ENCODE measurements around the gene TMEM63C. TPM values are rescaled to one million over a fixed set of nuclear protein-coding genes. Genes with fewer than 3 reads are reported as not detected.

The TMEM63C gene
- polyA plus RNA-seq, 1 donor from 2014 or later = 11.1 TPM

DNA sequence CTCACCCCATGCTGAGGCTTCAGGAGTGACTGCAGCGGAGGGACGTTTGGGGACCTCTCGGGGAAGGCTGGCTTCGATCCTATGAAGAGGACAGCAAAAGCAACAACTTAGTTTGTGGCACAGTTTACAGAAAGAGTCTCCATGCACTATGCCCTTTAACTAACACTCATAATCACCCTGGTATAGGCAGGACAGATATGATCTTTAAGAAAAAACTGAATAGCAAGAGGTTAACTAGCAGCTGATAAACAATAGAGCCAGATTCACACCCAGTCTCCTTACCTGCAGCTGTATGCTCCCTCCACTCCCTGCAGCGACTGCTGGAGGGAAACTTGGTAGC, 27.4 kb downstream of the TMEM63C start:
- Histone ChIP-seq H3K79me2 (replicated peaks; ENCODE audit: insufficient read depth, low read length) (no peaks in the 10 kb centered on the region), H3K4me2 (ENCODE audit: low read length) (no peak overlapping the region), H3K9me3 (ENCODE audit: low read length) (no peaks in the 10 kb centered on the region), H3K27ac (ENCODE audit: low read length) (no peak overlapping the region), H3K4me3 (ENCODE audit: low read length) (no peak overlapping the region), H2AFZ (ENCODE audit: low read depth, low read length) (no peak overlapping the region), H3K36me3 (ENCODE audit: insufficient read depth, low read length) (no peaks in the 10 kb centered on the region), H3K9me2 (ENCODE audit: insufficient read depth, low read length) (no peaks in the 10 kb centered on the region), H4K20me1 (ENCODE audit: insufficient read depth) (no peaks in the 10 kb centered on the region), H3K9ac (ENCODE audit: low read length) (no peak overlapping the region), H3F3A (ENCODE audit: insufficient read depth, low read length, poor library complexity, severe bottlenecking) (no peaks in the 10 kb centered on the region), H3K27me3 (ENCODE audit: insufficient read depth, low read depth, low read length) (no peaks in the 10 kb centered on the region)
- TF ChIP-seq EZH2 (IDR thresholded peaks at IDR 0.05; ENCODE audit: borderline replicate concordance, insufficient read depth, low read length, poor library complexity, severe bottlenecking) (no peak), SMC3 (conservative IDR thresholded peaks at IDR 0.05; ENCODE audit: poor library complexity) (no peak), POLR2AphosphoS5 (IDR thresholded peaks at IDR 0.05) (no peak), RAD21 (conservative IDR thresholded peaks at IDR 0.05) (no peak), MXI1 (conservative IDR thresholded peaks at IDR 0.05; ENCODE audit: poor library complexity, severe bottlenecking) (no peak), EP300 (conservative IDR thresholded peaks at IDR 0.05; ENCODE audit: poor library complexity, severe bottlenecking) (no peak), TAF1 (IDR thresholded peaks at IDR 0.05; ENCODE audit: low read depth) (no peak)
- TF ChIP-seq, protein P1, sequence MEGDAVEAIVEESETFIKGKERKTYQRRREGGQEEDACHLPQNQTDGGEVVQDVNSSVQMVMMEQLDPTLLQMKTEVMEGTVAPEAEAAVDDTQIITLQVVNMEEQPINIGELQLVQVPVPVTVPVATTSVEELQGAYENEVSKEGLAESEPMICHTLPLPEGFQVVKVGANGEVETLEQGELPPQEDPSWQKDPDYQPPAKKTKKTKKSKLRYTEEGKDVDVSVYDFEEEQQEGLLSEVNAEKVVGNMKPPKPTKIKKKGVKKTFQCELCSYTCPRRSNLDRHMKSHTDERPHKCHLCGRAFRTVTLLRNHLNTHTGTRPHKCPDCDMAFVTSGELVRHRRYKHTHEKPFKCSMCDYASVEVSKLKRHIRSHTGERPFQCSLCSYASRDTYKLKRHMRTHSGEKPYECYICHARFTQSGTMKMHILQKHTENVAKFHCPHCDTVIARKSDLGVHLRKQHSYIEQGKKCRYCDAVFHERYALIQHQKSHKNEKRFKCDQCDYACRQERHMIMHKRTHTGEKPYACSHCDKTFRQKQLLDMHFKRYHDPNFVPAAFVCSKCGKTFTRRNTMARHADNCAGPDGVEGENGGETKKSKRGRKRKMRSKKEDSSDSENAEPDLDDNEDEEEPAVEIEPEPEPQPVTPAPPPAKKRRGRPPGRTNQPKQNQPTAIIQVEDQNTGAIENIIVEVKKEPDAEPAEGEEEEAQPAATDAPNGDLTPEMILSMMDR (IDR thresholded peaks at IDR 0.05; ENCODE audit: poor library complexity, severe bottlenecking) = no peak
- TF ChIP-seq, protein P2, sequence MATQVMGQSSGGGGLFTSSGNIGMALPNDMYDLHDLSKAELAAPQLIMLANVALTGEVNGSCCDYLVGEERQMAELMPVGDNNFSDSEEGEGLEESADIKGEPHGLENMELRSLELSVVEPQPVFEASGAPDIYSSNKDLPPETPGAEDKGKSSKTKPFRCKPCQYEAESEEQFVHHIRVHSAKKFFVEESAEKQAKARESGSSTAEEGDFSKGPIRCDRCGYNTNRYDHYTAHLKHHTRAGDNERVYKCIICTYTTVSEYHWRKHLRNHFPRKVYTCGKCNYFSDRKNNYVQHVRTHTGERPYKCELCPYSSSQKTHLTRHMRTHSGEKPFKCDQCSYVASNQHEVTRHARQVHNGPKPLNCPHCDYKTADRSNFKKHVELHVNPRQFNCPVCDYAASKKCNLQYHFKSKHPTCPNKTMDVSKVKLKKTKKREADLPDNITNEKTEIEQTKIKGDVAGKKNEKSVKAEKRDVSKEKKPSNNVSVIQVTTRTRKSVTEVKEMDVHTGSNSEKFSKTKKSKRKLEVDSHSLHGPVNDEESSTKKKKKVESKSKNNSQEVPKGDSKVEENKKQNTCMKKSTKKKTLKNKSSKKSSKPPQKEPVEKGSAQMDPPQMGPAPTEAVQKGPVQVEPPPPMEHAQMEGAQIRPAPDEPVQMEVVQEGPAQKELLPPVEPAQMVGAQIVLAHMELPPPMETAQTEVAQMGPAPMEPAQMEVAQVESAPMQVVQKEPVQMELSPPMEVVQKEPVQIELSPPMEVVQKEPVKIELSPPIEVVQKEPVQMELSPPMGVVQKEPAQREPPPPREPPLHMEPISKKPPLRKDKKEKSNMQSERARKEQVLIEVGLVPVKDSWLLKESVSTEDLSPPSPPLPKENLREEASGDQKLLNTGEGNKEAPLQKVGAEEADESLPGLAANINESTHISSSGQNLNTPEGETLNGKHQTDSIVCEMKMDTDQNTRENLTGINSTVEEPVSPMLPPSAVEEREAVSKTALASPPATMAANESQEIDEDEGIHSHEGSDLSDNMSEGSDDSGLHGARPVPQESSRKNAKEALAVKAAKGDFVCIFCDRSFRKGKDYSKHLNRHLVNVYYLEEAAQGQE (IDR thresholded peaks at IDR 0.05; ENCODE audit: borderline replicate concordance) = no peak

DNA sequence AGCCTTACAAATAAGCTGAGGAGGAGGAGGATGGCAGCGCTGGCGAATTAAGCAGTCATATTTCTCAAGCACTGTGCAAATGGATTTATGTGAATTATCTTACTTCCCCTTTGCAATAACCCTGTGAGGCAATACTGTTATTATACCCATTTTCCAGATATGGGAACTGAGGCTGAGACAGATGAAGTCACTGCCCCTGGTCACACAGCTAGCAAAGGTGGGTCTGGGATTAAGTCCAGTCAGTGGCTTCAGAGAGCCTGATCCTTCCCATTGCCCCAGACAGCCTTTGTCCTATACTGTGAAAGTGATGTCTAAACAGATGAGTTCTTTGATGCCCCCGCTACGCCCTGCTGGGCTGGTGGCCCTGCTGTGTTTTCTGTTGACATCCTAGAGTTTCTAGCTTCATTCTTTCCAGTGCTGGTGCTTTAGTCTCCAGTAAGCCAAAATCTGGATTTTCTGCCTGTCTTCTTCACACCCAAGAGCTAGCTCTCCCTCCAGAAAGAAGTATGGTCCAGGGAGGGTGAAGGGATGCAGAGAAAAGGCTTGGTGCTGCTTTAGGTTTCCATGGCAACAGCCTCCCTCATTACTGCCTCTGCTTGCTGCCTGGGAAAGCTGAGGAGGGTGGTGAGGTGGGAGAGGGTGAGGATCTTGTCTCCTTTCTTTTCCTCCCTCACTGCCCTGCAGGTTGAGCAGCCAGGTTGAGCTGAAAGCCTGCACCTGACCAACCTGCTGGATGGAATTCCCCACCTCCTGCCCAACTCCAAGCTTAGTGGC, 30.7 kb downstream of the TMEM63C start:
- no peaks in the 10 kb centered on the region for H3K27me3 ChIP-seq (ENCODE audit: insufficient read depth, low read depth, low read length)
- H3K9me2 ChIP-seq (ENCODE audit: insufficient read depth, low read length) = no peaks in the 10 kb centered on the region
- no peak overlapping the region for H2AFZ ChIP-seq (ENCODE audit: low read depth, low read length)
- no peaks in the 10 kb centered on the region for H3K79me2 ChIP-seq (replicated peaks; ENCODE audit: insufficient read depth, low read length)
- TF ChIP-seq, protein P2 (IDR thresholded peaks at IDR 0.05; ENCODE audit: borderline replicate concordance) = peak; percentile 54
- TF ChIP-seq TAF1 (IDR thresholded peaks at IDR 0.05; ENCODE audit: low read depth) (no peak), RAD21 (conservative IDR thresholded peaks at IDR 0.05) (peak; percentile 17)
- no peaks in the 10 kb centered on the region for H3K9me3 ChIP-seq (ENCODE audit: low read length)
- H3K36me3 ChIP-seq (ENCODE audit: insufficient read depth, low read length) = no peaks in the 10 kb centered on the region
- H3K4me3 ChIP-seq (ENCODE audit: low read length) = peak overlapping the region; percentile 51
- H3F3A ChIP-seq (ENCODE audit: insufficient read depth, low read length, poor library complexity, severe bottlenecking) = no peaks in the 10 kb centered on the region
- peak overlapping the region; percentile 62 for H3K27ac ChIP-seq (ENCODE audit: low read length)
- no peaks in the 10 kb centered on the region for H4K20me1 ChIP-seq (ENCODE audit: insufficient read depth)
- peak overlapping the region; percentile 46 for H3K9ac ChIP-seq (ENCODE audit: low read length)
- peak overlapping the region; percentile 57 for H3K4me2 ChIP-seq (ENCODE audit: low read length)

Measured in neural cell (in vitro differentiated cells).